Fibroblast of lung (primary cell): ENCODE measurements around the gene ABCB7. TPM values are rescaled to one million over a fixed set of nuclear protein-coding genes. Genes with fewer than 3 reads are reported as not detected.
"Not testable (repeated sequence)": the region's sequence is repeated elsewhere in the genome, so short reads cannot be mapped to it uniquely, and the experiment has no call there.

ENCODE experiments used
- DNase-seq, 2 donors: peaks; one replicate each; pipeline versions ENCODE4 v3.0.0 to v3.0.0-alpha.2; 2010; ENCODE audit warnings: low read depth in 2 of 2
- H2AFZ ChIP-seq: 2 replicates; pipeline ENCODE4 v1.5.1; 2012; ENCODE audit warnings: low read length, control low read depth, inconsistent platforms
- H3K27ac ChIP-seq: 2 replicates; pipeline ENCODE4 v1.5.1; 2011; ENCODE audit warnings: low read length, control low read depth; ENCODE audit not compliant: insufficient read depth
- H3K27me3 ChIP-seq: 2 replicates; pipeline ENCODE4 v1.5.1; 2011; ENCODE audit warnings: mild to moderate bottlenecking, low read length; ENCODE audit not compliant: control insufficient read depth, insufficient read depth
- H3K36me3 ChIP-seq: 2 replicates; pipeline ENCODE4 v1.5.1; 2011; ENCODE audit warnings: low read length; ENCODE audit not compliant: control insufficient read depth, insufficient read depth
- H3K4me1 ChIP-seq: 2 replicates; pipeline ENCODE4 v1.5.1; 2011; ENCODE audit warnings: low read length; ENCODE audit not compliant: control insufficient read depth, insufficient read depth; ENCODE audit errors: extremely low read depth
- H3K4me2 ChIP-seq: 2 replicates; pipeline ENCODE4 v1.5.1; 2011; ENCODE audit warnings: low read length, control low read depth; ENCODE audit not compliant: insufficient read depth; ENCODE audit errors: extremely low read depth
- H3K4me3 ChIP-seq, 4 experiments: fragments of 200-600 bp in 1 of 4; sonication (generic) in 1 of 4; replicated peaks in 1 of 4; 2 replicates each; pipeline ENCODE4 v1.5.1; 2011 to 2016; ENCODE audit warnings: low read length in 4 of 4, low read depth in 3 of 4, mild to moderate bottlenecking in 3 of 4, control low read depth in 2 of 4, inconsistent platforms in 1 of 4, mixed read lengths in 1 of 4; ENCODE audit not compliant: insufficient read depth in 1 of 4; ENCODE audit errors: control extremely low read depth in 1 of 4
- H3K79me2 ChIP-seq: 2 replicates; pipeline ENCODE4 v1.5.1; 2012; ENCODE audit warnings: mild to moderate bottlenecking, low read length, inconsistent platforms; ENCODE audit not compliant: control insufficient read depth, insufficient read depth
- H3K9ac ChIP-seq: 2 replicates; pipeline ENCODE4 v1.5.1; 2011; ENCODE audit warnings: mild to moderate bottlenecking, low read length, control low read depth; ENCODE audit not compliant: insufficient read depth
- H3K9me3 ChIP-seq: 2 replicates; pipeline ENCODE4 v1.5.1; 2012; ENCODE audit warnings: low read depth, low read length; ENCODE audit not compliant: control insufficient read depth, insufficient read depth
- H4K20me1 ChIP-seq: 2 replicates; pipeline ENCODE4 v1.5.1; 2011; ENCODE audit warnings: low read length; ENCODE audit not compliant: control insufficient read depth, insufficient read depth; ENCODE audit errors: extremely low read depth
- EZH2 ChIP-seq: IDR thresholded peaks from 2 replicates; pipeline ENCODE4 v1.5.1; 2012; ENCODE audit warnings: low read length, control low read depth, mild to moderate bottlenecking; ENCODE audit errors: missing control alignments
- polyA minus RNA-seq: library from RNA; depleted of rRNA, polyadenylated mRNA; stranded (reverse); fragments of >200 nt; gene quantifications from 2 replicates; pipeline ENCODE4 v1.2.3, GENCODE V29; 2011; ENCODE audit warnings: low replicate concordance
- polyA plus RNA-seq, 2 donors: library from polyadenylated mRNA; depleted of rRNA in 1 of 2; stranded (reverse) in 1 of 2; unstranded in 1 of 2; fragments of >200 nt; gene quantifications; 2 replicates each; pipeline ENCODE4 v1.2.1, GENCODE V29; 2011 to 2012; ENCODE audit warnings: missing spikeins in 1 of 2
- total RNA-seq: library from RNA; depleted of rRNA; stranded (reverse); fragments of >200 nt; gene quantifications from 2 replicates; pipeline ENCODE4 v1.2.1, GENCODE V29; 2014
- TF ChIP-seq, protein P1 (sequence below), 2 donors: IDR thresholded peaks in 1 of 2; conservative IDR thresholded peaks in 1 of 2; 1 replicate in 1 of 2; 2 replicates in 1 of 2; pipeline ENCODE4 v1.5.1; 2011 to 2012; ENCODE audit warnings: low read length in 2 of 2, control low read depth in 1 of 2, inconsistent platforms in 1 of 2, low read depth in 1 of 2, mild to moderate bottlenecking in 1 of 2

ABCB7 gene
- 30.1 and 30.8 TPM in 2 replicates for total RNA-seq
- 17.0 and 20.8 TPM in 2 replicates for polyA plus RNA-seq
- polyA plus RNA-seq (2012) = 11.8 and 12.3 TPM in 2 replicates
- polyA minus RNA-seq = 14.6 and 16.8 TPM in 2 replicates

- H3K27ac ChIP-seq = peak within 1 kb of the TSS; percentile 69
- peak within 1 kb of the TSS; percentile 80 for H3K4me2 ChIP-seq
- H2AFZ ChIP-seq = peak within 1 kb of the TSS; percentile 86
- no peaks in the 10 kb centered on the region for H3K4me1 ChIP-seq
- H3K9me3 ChIP-seq = no peaks in the 10 kb centered on the region
- no peaks in the 10 kb centered on the region for H3K27me3 ChIP-seq
- peak within 1 kb of the TSS; percentile 50 to 89 (median 72) for H3K4me3 ChIP-seq
- no peaks in the 10 kb centered on the region for H4K20me1 ChIP-seq
- H3K36me3 ChIP-seq = no peaks in the 10 kb centered on the region
- peak within 1 kb of the TSS; percentile 67 for H3K9ac ChIP-seq
- peak; percentile 76 to 83 for DNase-seq
- H3K79me2 ChIP-seq = no peaks in the 10 kb centered on the region
- no peak for TF ChIP-seq EZH2
- TF ChIP-seq, protein P1, sequence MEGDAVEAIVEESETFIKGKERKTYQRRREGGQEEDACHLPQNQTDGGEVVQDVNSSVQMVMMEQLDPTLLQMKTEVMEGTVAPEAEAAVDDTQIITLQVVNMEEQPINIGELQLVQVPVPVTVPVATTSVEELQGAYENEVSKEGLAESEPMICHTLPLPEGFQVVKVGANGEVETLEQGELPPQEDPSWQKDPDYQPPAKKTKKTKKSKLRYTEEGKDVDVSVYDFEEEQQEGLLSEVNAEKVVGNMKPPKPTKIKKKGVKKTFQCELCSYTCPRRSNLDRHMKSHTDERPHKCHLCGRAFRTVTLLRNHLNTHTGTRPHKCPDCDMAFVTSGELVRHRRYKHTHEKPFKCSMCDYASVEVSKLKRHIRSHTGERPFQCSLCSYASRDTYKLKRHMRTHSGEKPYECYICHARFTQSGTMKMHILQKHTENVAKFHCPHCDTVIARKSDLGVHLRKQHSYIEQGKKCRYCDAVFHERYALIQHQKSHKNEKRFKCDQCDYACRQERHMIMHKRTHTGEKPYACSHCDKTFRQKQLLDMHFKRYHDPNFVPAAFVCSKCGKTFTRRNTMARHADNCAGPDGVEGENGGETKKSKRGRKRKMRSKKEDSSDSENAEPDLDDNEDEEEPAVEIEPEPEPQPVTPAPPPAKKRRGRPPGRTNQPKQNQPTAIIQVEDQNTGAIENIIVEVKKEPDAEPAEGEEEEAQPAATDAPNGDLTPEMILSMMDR (conservative IDR thresholded peaks at IDR 0.05 in 1 of 2, IDR thresholded peaks at IDR 0.05 in 1 of 2; ENCODE audit: low read depth in 1 of 2, low read length in 2 of 2) = peak; percentile 15 to 21
Observed at GRCh38 chrX:75155827-75156525, at the start of gene ABCB7. ABCB7 (minus strand) TSS chrX:75156283; CDS start chrX:75156272, 11 bp downstream.

- not testable (repeated sequence) for H3K4me2 ChIP-seq, H3K27me3 ChIP-seq, H3K9me3 ChIP-seq, H3K27ac ChIP-seq, H3K4me3 ChIP-seq, DNase-seq, H4K20me1 ChIP-seq, H3K9ac ChIP-seq, H2AFZ ChIP-seq, H3K36me3 ChIP-seq, H3K4me1 ChIP-seq, H3K79me2 ChIP-seq
Observed at GRCh38 chrX:75188415-75189206, 32.5 kb upstream of the ABCB7 start.

DNA sequence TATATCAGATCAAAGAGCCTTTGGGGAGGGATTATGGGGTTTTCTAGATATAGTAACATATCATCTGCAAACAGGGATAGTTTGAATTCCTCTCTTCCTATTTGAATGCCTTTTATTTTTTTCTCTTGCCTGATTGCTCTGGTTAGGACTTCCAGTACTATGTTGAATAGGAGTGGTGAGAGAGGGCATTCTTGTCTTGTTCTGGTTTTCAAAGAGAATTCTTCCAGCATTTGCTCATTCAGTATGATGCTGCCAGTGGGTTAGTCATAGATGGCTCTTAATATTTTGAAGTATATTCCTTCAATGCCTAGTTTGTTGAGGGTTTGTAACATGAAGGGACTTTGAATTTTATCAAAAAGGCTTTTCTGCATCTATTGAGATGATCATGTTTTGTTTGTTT lies 25.6 kb upstream of the ABCB7 start:
- DNase-seq = peak in 1 of 2 donors; percentile 65
- Histone ChIP-seq H2AFZ (no peak overlapping the region), H3K27me3 (no peaks in the 10 kb centered on the region), H3K4me2 (no peak overlapping the region), H3K36me3 (no peaks in the 10 kb centered on the region), H3K27ac (no peak overlapping the region), H3K9ac (no peak overlapping the region), H3K79me2 (no peaks in the 10 kb centered on the region), H4K20me1 (no peaks in the 10 kb centered on the region), H3K9me3 (no peaks in the 10 kb centered on the region), H3K4me3 (no peak overlapping the region), H3K4me1 (no peaks in the 10 kb centered on the region)
- TF ChIP-seq, protein P1 (conservative IDR thresholded peaks at IDR 0.05 in 1 of 2, IDR thresholded peaks at IDR 0.05 in 1 of 2; ENCODE audit: low read depth in 1 of 2, low read length in 2 of 2) = no peak
- no peak for TF ChIP-seq EZH2

DNA sequence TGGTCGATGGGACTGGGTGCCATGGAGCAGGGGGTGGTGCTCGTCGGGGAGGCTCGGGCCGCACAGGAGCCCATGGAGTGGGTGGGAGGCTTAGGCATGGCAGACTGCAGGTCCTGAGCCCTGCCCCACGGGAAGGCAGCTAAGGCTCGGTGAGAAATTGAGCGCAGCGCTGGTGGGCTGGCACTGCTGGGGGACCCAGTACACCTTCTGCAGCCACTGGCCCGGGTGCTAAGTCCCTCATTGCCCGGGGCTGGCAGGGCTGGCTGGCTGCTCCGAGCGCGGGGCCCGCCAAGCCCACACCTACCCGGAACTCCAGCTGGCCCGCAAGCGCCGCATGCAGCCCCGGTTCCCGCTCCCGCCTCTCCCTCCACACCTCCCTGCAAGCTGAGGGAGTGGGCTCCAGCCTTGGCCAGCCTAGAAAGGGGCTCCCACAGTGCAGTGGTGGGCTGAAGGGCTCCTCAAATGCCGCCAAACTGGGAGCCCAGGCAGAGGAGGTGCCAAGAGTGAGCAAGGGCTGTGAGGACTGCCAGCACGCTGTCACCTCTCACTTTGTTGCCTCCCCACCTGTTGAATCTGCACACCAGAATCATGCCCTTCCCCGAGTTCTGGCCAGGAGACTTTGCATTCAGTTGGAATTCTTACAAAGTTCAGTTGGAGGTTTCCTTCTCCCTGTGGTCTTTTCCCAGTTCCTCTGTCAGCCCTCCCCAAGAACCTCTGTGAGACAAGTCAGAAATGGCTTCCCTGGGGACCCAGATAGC lies 23.6 kb upstream of the ABCB7 start:
- H3K4me3 ChIP-seq, DNase-seq, H3K27ac ChIP-seq, H3K36me3 ChIP-seq, H4K20me1 ChIP-seq, H3K9me3 ChIP-seq, H3K27me3 ChIP-seq, H3K79me2 ChIP-seq, H3K9ac ChIP-seq, H2AFZ ChIP-seq, H3K4me1 ChIP-seq, H3K4me2 ChIP-seq: not testable (repeated sequence)
